GM12878 (cell line): Measurements from ENCODE around the gene CTBP1. TPM values are rescaled to one million over a fixed set of nuclear protein-coding genes. Genes with fewer than 3 reads are reported as not detected.

Experiments
- BACH1 ChIP-seq: fragments of 450-650 bp; IDR thresholded peaks from 2 replicates; pipeline ENCODE4 v1.6.1; 2017; ENCODE audit warnings: mild to moderate bottlenecking, borderline replicate concordance
- BHLHE40 ChIP-seq, 2 experiments: fragments of 450-650 bp in 1 of 2; IDR thresholded peaks; 2 replicates each; pipeline ENCODE4 v1.6.1; 2011 to 2017; ENCODE audit warnings: low read depth in 2 of 2, borderline replicate concordance in 1 of 2, improper control_type of control experiment in 1 of 2, low read length in 1 of 2, mild to moderate bottlenecking in 1 of 2
- CEBPB ChIP-seq, 2 experiments: fragments of 150-350 bp in 1 of 2; IDR thresholded peaks; 2 replicates each; pipeline ENCODE4 v1.6.1; 2012 to 2014; ENCODE audit warnings: low read depth in 2 of 2, low read length in 2 of 2, borderline replicate concordance in 1 of 2, inconsistent platforms in 1 of 2
- DPF2 ChIP-seq: fragments of 450-650 bp; IDR thresholded peaks from 2 replicates; pipeline ENCODE4 v1.6.1; 2017; ENCODE audit warnings: mild to moderate bottlenecking
- GATAD2B ChIP-seq: fragments of 450-650 bp; conservative IDR thresholded peaks from 2 replicates; pipeline ENCODE4 v1.6.1; 2017; ENCODE audit warnings: low read depth, mild to moderate bottlenecking, moderate library complexity
- IKZF1 ChIP-seq: fragments of 450-650 bp; conservative IDR thresholded peaks from 2 replicates; pipeline ENCODE4 v1.6.1; 2017; ENCODE audit warnings: antibody characterized with exemption, mild to moderate bottlenecking
- KLF5 ChIP-seq: fragments of 450-650 bp; IDR thresholded peaks from 2 replicates; pipeline ENCODE4 v1.6.1; 2014; ENCODE audit warnings: mild to moderate bottlenecking; ENCODE audit not compliant: partially characterized antibody
- LARP7 ChIP-seq: fragments of 450-650 bp; IDR thresholded peaks from 2 replicates; pipeline ENCODE4 v1.6.1; 2017; ENCODE audit warnings: mild to moderate bottlenecking
- MLLT1 ChIP-seq: fragments of 450-650 bp; IDR thresholded peaks from 2 replicates; pipeline ENCODE4 v1.6.1; 2016; ENCODE audit warnings: mild to moderate bottlenecking
- MTA2 ChIP-seq: fragments of 450-650 bp; IDR thresholded peaks from 2 replicates; pipeline ENCODE4 v1.6.1; 2016; ENCODE audit warnings: low read depth, mild to moderate bottlenecking, moderate library complexity
- MXI1 ChIP-seq: fragments of 150-350 bp; IDR thresholded peaks from 2 replicates; pipeline ENCODE4 v1.6.1; 2011; ENCODE audit warnings: low read depth, mild to moderate bottlenecking, inconsistent platforms, low read length, improper control_type of control experiment
- NFXL1 ChIP-seq: fragments of 450-650 bp; IDR thresholded peaks from 2 replicates; pipeline ENCODE4 v1.6.1; 2017; ENCODE audit warnings: antibody characterized with exemption, mild to moderate bottlenecking, borderline replicate concordance
- NR2C1 ChIP-seq: fragments of 450-650 bp; IDR thresholded peaks from 2 replicates; pipeline ENCODE4 v1.6.1; 2017; ENCODE audit warnings: antibody characterized with exemption, mild to moderate bottlenecking, moderate library complexity
- NR2F1 ChIP-seq: fragments of 450-650 bp; conservative IDR thresholded peaks from 2 replicates; pipeline ENCODE4 v1.6.1; 2017; ENCODE audit warnings: mild to moderate bottlenecking
- POLR2AphosphoS2 ChIP-seq: IDR thresholded peaks from 2 replicates; pipeline ENCODE4 v1.6.1; 2011; ENCODE audit warnings: low read depth, mild to moderate bottlenecking, low read length, improper control_type of control experiment, moderate library complexity
- RB1 ChIP-seq: fragments of 450-650 bp; formaldehyde crosslinking; IDR thresholded peaks from 2 replicates; pipeline ENCODE4 v1.6.1; 2017; ENCODE audit warnings: mild to moderate bottlenecking, borderline replicate concordance
- SMARCA5 ChIP-seq: fragments of 450-650 bp; IDR thresholded peaks from 2 replicates; pipeline ENCODE4 v1.6.1; 2017; ENCODE audit warnings: mild to moderate bottlenecking
- SP1 ChIP-seq: IDR thresholded peaks from one replicate; pipeline ENCODE4 v1.6.1; 2011; ENCODE audit warnings: low read depth, low read length
- SRF ChIP-seq, 2 experiments: IDR thresholded peaks; 2 replicates each; pipeline ENCODE4 v1.6.1; 2011; ENCODE audit warnings: low read depth in 2 of 2, low read length in 2 of 2, mild to moderate bottlenecking in 1 of 2, moderate library complexity in 1 of 2
- TCF7 ChIP-seq: IDR thresholded peaks from 2 replicates; pipeline ENCODE4 v1.6.1; 2014; ENCODE audit warnings: antibody characterized with exemption, borderline replicate concordance
- YY1 ChIP-seq: IDR thresholded peaks from 2 replicates; pipeline ENCODE4 v1.6.1; 2011; ENCODE audit warnings: low read depth, mild to moderate bottlenecking, low read length
- ZNF207 ChIP-seq: fragments of 450-650 bp; IDR thresholded peaks from 2 replicates; pipeline ENCODE4 v1.6.1; 2014; ENCODE audit warnings: antibody characterized with exemption, mild to moderate bottlenecking, borderline replicate concordance
- ZNF217 ChIP-seq: fragments of 450-650 bp; IDR thresholded peaks from 2 replicates; pipeline ENCODE4 v1.6.1; 2017; ENCODE audit warnings: antibody characterized with exemption, mild to moderate bottlenecking
- ZNF687 ChIP-seq: fragments of 450-650 bp; IDR thresholded peaks from 2 replicates; pipeline ENCODE4 v1.6.1; 2017; ENCODE audit warnings: mild to moderate bottlenecking, moderate library complexity
- polyA plus RNA-seq, 11 experiments: library from polyadenylated mRNA; depleted of rRNA in 4 of 11; unstranded in 6 of 11; stranded (reverse) in 5 of 11; fragments of >200 nt; fragmentation: Nextera tagmentation in 4 of 11; fragmentation: Illumina TruSeq in 1 of 11; extraction: Ambion mirVana in 4 of 11; extraction: Trizol in 1 of 11; gene quantifications; 1 replicate in 1 of 11; 2 replicates in 10 of 11; pipeline versions ENCODE4 v1.2.1 to v1.2.3, GENCODE V29; 2011 to 2016; ENCODE audit warnings: inconsistent platforms in 2 of 11, missing spikeins in 2 of 11, low read depth in 1 of 11
- total RNA-seq, 4 experiments: library from RNA; depleted of rRNA in 3 of 4; stranded (reverse); fragments of >200 nt in 3 of 4; fragmentation: Illumina TruSeq in 1 of 4; extraction: Trizol in 1 of 4; gene quantifications; 2 replicates each; pipeline versions ENCODE4 v1.2.1 to v1.2.3, GENCODE V29; 2013 to 2021
- TF ChIP-seq, protein P1 (sequence below): fragments of 450-650 bp; IDR thresholded peaks from 2 replicates; pipeline ENCODE4 v1.6.1; 2016; ENCODE audit warnings: mild to moderate bottlenecking

Gene CTBP1
- total and polyA plus RNA-seq, 10 of the 15 experiments (the other 5 are each of a cell fraction or from before 2014, with no cell fraction given): 7.4 to 182 (median 63.1) TPM

DNA sequence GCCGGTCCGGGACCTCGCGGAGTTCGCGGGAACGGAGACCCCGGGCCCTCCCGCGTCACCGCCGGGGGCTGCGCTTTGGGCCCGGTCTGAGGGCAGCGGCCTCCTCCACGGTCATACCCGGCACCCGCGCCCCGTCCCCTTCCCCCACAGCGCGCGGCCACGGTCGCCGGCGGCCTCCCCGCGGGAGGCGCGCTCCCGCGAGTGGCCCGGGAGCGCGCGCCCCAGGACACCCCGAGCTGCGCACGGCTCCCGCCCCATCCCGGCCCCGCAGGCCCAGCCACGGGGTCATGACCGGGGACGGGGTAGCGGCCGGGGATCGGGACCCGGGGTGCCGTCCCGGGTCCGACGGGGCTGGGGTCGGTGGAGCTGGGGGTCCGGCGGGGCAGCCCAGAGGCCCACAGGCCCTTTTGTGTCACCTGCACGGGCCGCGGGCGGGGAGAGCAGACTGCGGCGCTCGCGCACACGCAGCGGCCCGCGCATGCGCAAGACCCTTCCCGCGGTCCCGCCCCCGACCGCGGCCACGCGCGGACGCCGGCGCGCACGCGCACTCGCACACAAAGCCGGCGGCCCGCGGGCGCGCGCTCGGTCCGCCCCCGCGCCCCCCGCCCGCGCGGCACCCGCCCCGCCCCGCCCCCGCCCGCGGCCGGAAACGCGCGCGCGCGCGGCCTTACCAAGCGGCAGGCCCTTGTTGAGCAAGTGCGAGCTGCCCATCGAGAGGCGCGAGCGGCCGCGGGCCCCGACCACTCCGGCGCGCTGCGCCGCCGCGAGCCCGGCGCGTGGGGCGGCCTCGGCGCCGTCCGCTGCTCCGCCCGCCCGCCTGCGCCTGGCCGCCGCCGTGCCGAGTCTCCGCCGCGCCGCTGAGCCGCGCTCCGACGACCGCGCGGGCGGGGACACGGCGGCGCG is at the start of gene CTBP1 (continued):
- TF ChIP-seq ZNF687 (peak; percentile 59), TCF7 (no peak), YY1 (peak; percentile 22; the same call in 1 of the 2 replicates), SP1 (peak; percentile 15), LARP7 (peak; percentile 87; the same call in 1 of the 2 replicates), SRF (IDR thresholded peaks at IDR 0.05; ENCODE audit: low read depth in 2 of 2, low read length in 2 of 2) (peak in 1 of 2 experiments; percentile 36; a peak in 1 of 4 replicates), MLLT1 (no peak), RB1 (peak; percentile 32; the same call in 1 of the 2 replicates), NR2F1 (peak; percentile 92), ZNF217 (peak; percentile 48; the same call in 1 of the 2 replicates), CEBPB (IDR thresholded peaks at IDR 0.05; ENCODE audit: borderline replicate concordance in 1 of 2, low read depth in 2 of 2, low read length in 2 of 2) (no peak), ZNF207 (peak; percentile 72; the same call in 1 of the 2 replicates), MXI1 (peak; percentile 37; the same call in 1 of the 2 replicates), BACH1 (peak; percentile 80), SMARCA5 (0 out of 2 replicates have a peak, but pooled peaks have one; percentile 67), NFXL1 (peak; percentile 16; the same call in 1 of the 2 replicates), BHLHE40 (IDR thresholded peaks at IDR 0.05; ENCODE audit: borderline replicate concordance in 1 of 2, low read depth in 2 of 2, low read length in 1 of 2) (peak; percentile 69 to 94), DPF2 (peak; percentile 82), IKZF1 (peak; percentile 51), GATAD2B (peak; percentile 91; the same call in 1 of the 2 replicates), NR2C1 (peak; percentile 36; the same call in 1 of the 2 replicates), KLF5 (peak; percentile 71), POLR2AphosphoS2 (peak; percentile 32; the same call in 1 of the 2 replicates), MTA2 (no peak)
- TF ChIP-seq, protein P1, sequence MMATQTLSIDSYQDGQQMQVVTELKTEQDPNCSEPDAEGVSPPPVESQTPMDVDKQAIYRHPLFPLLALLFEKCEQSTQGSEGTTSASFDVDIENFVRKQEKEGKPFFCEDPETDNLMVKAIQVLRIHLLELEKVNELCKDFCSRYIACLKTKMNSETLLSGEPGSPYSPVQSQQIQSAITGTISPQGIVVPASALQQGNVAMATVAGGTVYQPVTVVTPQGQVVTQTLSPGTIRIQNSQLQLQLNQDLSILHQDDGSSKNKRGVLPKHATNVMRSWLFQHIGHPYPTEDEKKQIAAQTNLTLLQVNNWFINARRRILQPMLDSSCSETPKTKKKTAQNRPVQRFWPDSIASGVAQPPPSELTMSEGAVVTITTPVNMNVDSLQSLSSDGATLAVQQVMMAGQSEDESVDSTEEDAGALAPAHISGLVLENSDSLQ: no peak
